Bladder microvascular endothelial cell (primary cell): ENCODE results near the gene EPDR1. TPM values are rescaled to one million over a fixed set of nuclear protein-coding genes. Genes with fewer than 3 reads are reported as not detected.

Source experiments
- total RNA-seq: library from RNA; depleted of rRNA; stranded (reverse); fragments of >200 nt; gene quantifications from 2 replicates; pipeline ENCODE4 v1.2.3, GENCODE V29; 2014

EPDR1 gene
- total RNA-seq = 1.4 and 2.8 TPM in 2 replicates

DNA sequence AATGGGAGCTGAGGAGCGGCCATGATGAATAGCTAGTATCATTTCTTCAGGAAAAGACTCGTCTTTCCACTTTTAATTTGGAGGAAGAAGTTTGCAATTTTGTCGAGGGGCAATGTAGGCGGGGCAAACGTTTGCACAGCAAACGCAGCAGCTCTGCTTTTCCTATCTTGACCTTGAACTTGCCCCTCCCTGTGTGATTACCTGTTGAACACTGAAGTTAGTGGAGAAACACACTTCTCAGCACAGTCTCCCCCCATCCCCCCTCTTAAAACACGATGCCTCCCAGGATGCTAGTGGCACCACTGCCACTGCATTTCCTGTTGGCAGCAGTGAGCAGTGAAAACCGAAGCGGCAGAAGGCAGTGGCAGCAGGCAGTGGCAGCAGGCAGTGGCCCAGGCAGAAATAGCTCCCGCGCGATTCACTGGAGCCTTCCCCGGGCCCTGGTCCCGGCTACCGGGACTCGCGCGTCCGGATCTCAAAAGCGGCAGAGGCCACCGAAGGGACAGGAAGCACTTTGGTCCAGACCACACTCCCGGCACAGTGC is at the start of gene EPDR1:
Gene EPDR1, plus strand, starts transcription at position 336 of the 544 bp plus-strand sequence. CDS start 300 bp downstream, outside the sequence.

DNA sequence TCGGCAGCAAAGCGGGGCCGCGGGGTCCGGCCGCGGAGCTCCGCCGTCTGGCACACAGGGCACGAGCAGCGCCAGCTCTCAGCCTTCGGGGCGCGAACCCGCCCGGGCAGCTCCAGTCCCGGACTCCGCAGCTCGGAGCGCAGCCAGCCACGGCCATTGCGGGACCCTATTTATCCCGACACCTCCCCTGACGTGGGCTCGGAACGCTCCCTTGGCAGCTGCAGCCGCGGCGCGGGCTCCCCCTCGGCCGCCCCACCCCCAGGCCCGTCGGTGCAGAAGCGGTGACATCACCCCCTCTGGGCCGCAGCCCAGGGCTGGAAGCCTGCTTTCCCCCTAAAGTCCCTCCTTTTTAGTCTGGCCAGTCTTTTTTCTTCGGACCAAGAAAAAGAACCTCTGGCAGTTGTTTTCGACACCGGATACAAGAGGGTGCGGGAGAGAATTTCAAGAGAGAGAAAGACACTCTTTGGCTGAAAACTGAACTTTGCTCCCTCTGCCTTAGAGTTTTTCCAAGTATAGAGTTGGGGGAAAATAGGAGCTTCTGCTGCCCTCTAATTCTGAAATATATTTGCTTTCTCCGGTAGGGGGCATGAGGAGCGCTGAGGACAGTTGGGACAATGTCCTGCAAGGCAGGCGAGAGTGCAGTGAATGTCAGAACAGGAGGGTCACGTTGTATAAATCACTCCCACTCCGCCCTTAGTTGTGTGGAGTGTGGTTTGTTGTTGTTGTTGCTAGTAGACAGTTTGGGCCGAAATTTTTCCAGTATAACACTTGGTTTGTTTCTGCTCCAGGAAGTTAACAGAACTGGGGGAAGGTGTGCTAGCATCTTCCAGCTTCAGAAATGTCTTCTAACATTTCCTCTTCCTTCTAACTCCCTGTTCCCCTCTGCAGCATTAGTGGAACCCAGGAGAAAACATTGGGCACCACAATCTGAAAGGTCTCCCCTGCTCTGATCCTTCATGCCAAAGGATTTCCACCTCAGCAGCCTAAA is 3.5 kb upstream of the EPDR1 start, which contains the start of gene SFRP4:
Gene SFRP4, minus strand, starts transcription at position 145 of the 988 bp plus-strand sequence. CDS start 280 bp downstream, outside the sequence.

Other genes starting within 250 kb of the EPDR1 start
- gene GPR141, start 236.9 kb upstream of the EPDR1 start, total RNA-seq = 0.88 TPM in 1 of 2 replicates, not detected in the other
- gene NME8, start 72.0 kb upstream of the EPDR1 start, total RNA-seq = not detected in 2 replicates
- gene SFRP4, start 3.8 kb upstream of the EPDR1 start, total RNA-seq = not detected in 2 replicates